Measurements from ENCODE around the gene DMRTC2. TPM values are rescaled to one million over a fixed set of nuclear protein-coding genes. Genes with fewer than 3 reads are reported as not detected.
A peak's percentile ranks its signal among the peaks of the same experiment; 100 is the strongest.

Gene DMRTC2
- total RNA-seq, 4 donors from 2014 or later: 0.13 TPM; not detected in 3

DNA sequence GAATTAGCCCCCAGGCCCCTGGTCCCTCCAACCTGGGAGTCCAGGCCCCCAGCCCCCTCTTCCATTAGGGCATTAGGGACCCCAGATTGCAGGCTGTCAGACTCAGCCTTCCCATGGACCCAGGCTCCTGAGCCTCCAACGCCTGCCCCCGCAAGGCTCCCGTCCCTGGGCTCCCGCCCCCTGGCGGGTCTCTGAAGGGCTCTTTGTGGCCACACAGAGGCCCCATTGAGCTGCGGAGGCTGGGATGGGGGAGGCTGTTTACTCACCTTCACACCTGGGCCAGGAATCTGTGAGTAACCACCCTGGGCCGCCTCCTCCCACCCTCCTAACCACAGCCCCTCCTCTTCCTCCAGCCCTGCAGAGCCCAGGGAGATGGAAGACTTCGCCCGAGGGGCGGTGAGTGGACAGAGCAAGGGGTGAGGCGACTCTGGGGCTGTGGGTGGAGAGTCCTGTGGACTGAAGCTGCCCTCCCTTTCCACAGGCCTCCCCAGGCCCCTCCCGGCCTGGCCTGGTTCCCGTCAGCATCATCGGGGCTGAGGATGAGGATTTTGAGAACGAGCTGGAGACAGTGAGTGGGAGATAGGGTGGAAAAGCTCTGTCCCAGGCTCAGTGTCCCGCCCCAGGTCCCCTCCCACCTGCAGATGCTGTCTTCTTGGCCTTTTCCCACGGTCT is 43.0 kb downstream of the DMRTC2 start:
- TF ChIP-seq, protein P1, sequence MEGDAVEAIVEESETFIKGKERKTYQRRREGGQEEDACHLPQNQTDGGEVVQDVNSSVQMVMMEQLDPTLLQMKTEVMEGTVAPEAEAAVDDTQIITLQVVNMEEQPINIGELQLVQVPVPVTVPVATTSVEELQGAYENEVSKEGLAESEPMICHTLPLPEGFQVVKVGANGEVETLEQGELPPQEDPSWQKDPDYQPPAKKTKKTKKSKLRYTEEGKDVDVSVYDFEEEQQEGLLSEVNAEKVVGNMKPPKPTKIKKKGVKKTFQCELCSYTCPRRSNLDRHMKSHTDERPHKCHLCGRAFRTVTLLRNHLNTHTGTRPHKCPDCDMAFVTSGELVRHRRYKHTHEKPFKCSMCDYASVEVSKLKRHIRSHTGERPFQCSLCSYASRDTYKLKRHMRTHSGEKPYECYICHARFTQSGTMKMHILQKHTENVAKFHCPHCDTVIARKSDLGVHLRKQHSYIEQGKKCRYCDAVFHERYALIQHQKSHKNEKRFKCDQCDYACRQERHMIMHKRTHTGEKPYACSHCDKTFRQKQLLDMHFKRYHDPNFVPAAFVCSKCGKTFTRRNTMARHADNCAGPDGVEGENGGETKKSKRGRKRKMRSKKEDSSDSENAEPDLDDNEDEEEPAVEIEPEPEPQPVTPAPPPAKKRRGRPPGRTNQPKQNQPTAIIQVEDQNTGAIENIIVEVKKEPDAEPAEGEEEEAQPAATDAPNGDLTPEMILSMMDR (IDR thresholded peaks at IDR 0.05): no peak
- intact Hi-C loops (cut with DNase I): no loop called here
- WGBS, 2 donors: 57 to 59% methylated on average over 5 to 16 of the region's 17 CpGs
- no peak overlapping the region for H3K4me3 ChIP-seq (replicated peaks in 1 of 3)
- no peaks in the 10 kb centered on the region for H3K9me3 ChIP-seq
- H3K36me3 ChIP-seq: peaks cover 8 to 12% of the 10 kb centered on the region in 2 donors
- H3K4me1 ChIP-seq: peaks cover 14 to 18% of the 10 kb centered on the region in 2 donors
- H3K27me3 ChIP-seq: no peaks in the 10 kb centered on the region
- DNase-seq: peak in 1 of 2 donors; percentile 30
- no peak overlapping the region for H3K27ac ChIP-seq

DNA sequence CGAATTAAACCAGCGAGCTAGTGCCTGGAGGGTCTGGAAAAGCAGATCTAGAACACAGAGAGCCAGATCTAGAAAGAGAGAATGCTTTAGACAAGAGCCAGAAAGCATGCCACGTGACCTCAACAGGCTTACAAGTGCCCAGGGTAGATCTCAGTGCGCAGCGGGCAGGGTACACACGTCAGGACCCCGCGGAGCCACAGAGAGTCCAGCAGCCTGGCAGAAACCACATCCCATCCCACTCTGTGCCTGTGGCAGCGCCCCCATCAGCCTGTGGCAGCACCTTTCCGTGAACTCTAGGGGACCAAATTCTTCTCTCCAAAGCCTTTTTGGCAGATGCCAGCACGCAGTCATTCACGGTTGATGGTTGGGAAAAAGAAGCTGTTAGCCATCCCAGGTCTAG is 44.1 kb downstream of the DMRTC2 start:
- Histone ChIP-seq H3K4me1 (peaks cover 14 to 18% of the 10 kb centered on the region in 2 donors), H3K9me3 (no peaks in the 10 kb centered on the region), H3K27me3 (no peaks in the 10 kb centered on the region), H3K4me3 (replicated peaks in 1 of 3) (no peak overlapping the region), H3K36me3 (peaks cover 9 to 14% of the 10 kb centered on the region in 2 donors), H3K27ac (no peak overlapping the region)
- TF ChIP-seq POLR2A (IDR thresholded peaks at IDR 0.05): no peak
- TF ChIP-seq, protein P1 (IDR thresholded peaks at IDR 0.05): no peak
- 88 to 90% methylated on average over 12 of the region's 12 CpGs for WGBS, 2 donors
- intact Hi-C loops (cut with DNase I): no loop called here
- DNase-seq: no peak

DNA sequence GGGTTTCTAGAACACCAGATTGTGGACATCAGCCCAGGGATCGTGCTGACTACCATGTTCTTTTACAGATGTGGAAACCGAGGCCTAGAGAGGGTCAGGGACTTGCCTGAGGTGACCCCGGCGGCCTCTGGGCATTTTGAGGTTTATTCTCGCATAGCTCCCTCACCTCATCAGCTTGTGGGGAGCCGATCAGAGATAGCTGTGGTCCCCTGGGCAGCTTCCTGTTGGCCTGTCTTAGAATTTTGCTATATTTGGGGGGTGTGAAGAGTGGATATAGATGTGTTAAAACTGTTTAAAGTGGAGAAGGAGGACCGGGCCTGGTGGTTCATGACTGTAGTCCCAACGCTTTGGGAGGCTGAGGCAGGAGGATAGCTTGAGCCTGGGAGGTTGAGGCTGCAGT is 45.1 kb downstream of the DMRTC2 start:
- no peaks in the 10 kb centered on the region for H3K9me3 ChIP-seq
- no peaks in the 10 kb centered on the region for H3K27me3 ChIP-seq
- WGBS, 2 donors: 87 to 93% methylated on average over 8 of the region's 8 CpGs
- no peak for DNase-seq
- intact Hi-C loops (cut with DNase I): no loop called here
- H3K4me1 ChIP-seq: peaks cover 9 to 14% of the 10 kb centered on the region in 2 donors
- peaks cover 16 to 19% of the 10 kb centered on the region in 2 donors for H3K36me3 ChIP-seq
- H3K27ac ChIP-seq: no peak overlapping the region
- no peak for TF ChIP-seq POLR2A (IDR thresholded peaks at IDR 0.05)
- H3K4me3 ChIP-seq (replicated peaks in 1 of 3): no peak overlapping the region

DNA sequence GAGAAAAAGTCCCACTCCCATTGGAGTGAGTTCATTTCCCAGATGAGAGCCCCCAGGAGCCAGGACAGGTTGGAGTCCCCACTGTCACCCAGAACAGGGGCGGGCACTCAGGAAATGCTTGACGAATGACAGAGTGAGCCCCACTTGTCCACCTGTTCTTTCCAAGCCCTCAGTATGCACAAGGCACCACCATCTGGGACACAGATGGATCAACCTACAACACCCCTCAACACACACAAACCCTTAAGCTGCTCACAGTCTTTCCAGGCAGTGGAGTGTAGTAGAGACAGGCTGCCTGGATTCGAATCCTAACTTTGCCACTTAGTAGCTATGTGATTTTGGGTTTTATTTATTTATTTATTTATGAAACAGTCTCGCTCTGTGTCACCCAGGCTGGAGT is 46.1 kb downstream of the DMRTC2 start:
- H3K9me3 ChIP-seq: no peaks in the 10 kb centered on the region
- peaks cover 0 to 4% of the 10 kb centered on the region in 2 donors for H3K4me1 ChIP-seq
- no peak for DNase-seq
- H3K36me3 ChIP-seq: peaks cover 24 to 27% of the 10 kb centered on the region in 2 donors
- no peaks in the 10 kb centered on the region for H3K27me3 ChIP-seq
- TF ChIP-seq POLR2A (IDR thresholded peaks at IDR 0.05): no peak
- TF ChIP-seq, protein P1 (IDR thresholded peaks at IDR 0.05): no peak
- no peak overlapping the region for H3K4me3 ChIP-seq (replicated peaks in 1 of 3)
- no peak overlapping the region for H3K27ac ChIP-seq
- WGBS, 2 donors: 97 to 99% methylated on average over 4 of the region's 4 CpGs
- intact Hi-C loops (cut with DNase I): no loop called here

DNA sequence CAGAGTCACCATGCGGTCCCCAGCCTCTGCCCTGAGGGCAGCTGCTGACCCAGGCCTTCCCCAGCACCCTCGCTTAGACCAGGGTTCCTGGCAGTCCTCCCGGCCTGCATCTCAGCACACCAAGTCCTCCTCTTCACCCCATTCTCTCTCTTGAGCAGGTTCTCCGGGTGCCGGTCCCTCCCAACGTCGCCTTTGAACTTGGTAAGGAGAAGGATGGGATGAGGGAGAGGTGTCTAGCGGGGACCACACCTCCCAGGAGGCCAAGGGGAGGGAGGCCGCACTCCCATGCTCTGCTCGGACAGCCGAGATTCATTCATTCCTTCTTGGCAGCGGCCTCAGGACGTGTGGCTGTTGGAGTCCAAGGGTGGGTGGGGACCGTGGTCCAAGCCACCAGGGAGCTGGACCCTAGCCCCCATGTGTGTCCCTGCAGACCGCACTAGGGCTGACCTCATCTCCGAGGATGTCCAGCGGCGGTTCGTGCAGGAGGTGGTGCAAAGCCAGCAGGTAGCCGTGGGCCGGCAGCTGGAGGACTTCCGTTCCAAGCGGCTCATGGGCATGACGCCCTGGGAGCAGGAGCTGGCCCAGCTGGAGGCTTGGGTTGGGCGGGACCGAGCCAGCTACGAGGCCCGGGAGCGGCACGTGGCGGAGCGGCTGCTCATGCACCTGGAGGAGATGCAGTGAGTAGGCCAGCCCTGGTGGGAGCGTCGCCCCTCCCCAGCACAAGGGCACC is 47.5 kb downstream of the DMRTC2 start:
- WGBS, 2 donors: 90 to 93% methylated on average over 25 to 33 of the region's 34 CpGs
- H3K27me3 ChIP-seq: no peaks in the 10 kb centered on the region
- H3K4me3 ChIP-seq (replicated peaks in 1 of 3): no peak overlapping the region
- intact Hi-C loops (cut with DNase I): no loop called here
- peaks cover 29 to 32% of the 10 kb centered on the region in 2 donors for H3K36me3 ChIP-seq
- DNase-seq: no peak
- no peak overlapping the region for H3K27ac ChIP-seq
- peaks cover 0 to 3% of the 10 kb centered on the region in 2 donors for H3K4me1 ChIP-seq
- TF ChIP-seq POLR2A (IDR thresholded peaks at IDR 0.05): no peak
- TF ChIP-seq, protein P1 (IDR thresholded peaks at IDR 0.05): no peak
- no peaks in the 10 kb centered on the region for H3K9me3 ChIP-seq

Data from thyroid gland (tissue), 4 donors.